H1 (cell line): ENCODE data around the gene PSMC2. TPM values are rescaled to one million over a fixed set of nuclear protein-coding genes. Genes with fewer than 3 reads are reported as not detected.
A peak's percentile ranks its signal among the peaks of the same experiment; 100 is the strongest.

Source experiments
- CTCF ChIA-PET: fragments of 300-600 bp; sonication (Branson Sonifier 250); formaldehyde crosslinking; loops from one replicate; lab custom pipeline; 2021; ENCODE audit not compliant: partially characterized antibody; lab: Charles Lee
- POLR2A ChIA-PET: fragments of 300-600 bp; sonication (Branson Sonifier 250); formaldehyde crosslinking; loops from one replicate; lab custom pipeline; 2021; ENCODE audit warnings: inconsistent platforms; ENCODE audit not compliant: partially characterized antibody; lab: Charles Lee
- DNase-seq, 2 experiments: peaks; one replicate each; pipeline versions ENCODE4 v3.0.0 to v3.0.0-alpha.2; 2010 to 2022; ENCODE audit warnings: low spot score in 2 of 2, low read depth in 1 of 2, mixed read lengths in 1 of 2
- FAIRE-seq: peaks from 2 replicates; lab custom pipeline; 2011; peaks lifted over from hg19 to GRCh38; lab: Jason Lieb, UNC
- H2AFZ ChIP-seq: 2 replicates; pipeline ENCODE4 v1.8.1; 2012; ENCODE audit warnings: low read length, inconsistent platforms
- H2AK5ac ChIP-seq: 2 replicates; pipeline ENCODE4 v1.6.1; 2013; ENCODE audit warnings: low read depth, low read length
- H2BK120ac ChIP-seq: replicated peaks from 2 replicates; pipeline ENCODE3; 2013; ENCODE audit warnings: low read depth, low read length, inconsistent platforms
- H2BK12ac ChIP-seq: 2 replicates; pipeline ENCODE4 v1.6.1; 2013; ENCODE audit warnings: low read depth, low read length
- H2BK15ac ChIP-seq: 2 replicates; pipeline ENCODE4 v1.6.1; 2013; ENCODE audit warnings: low read length
- H2BK20ac ChIP-seq: 2 replicates; pipeline ENCODE4 v1.6.1; 2013; ENCODE audit warnings: low read length
- H2BK5ac ChIP-seq: 2 replicates; pipeline ENCODE4 v1.6.1; 2013; ENCODE audit warnings: low read depth, low read length
- H3K14ac ChIP-seq: 2 replicates; pipeline ENCODE4 v1.6.1; 2013; ENCODE audit warnings: inconsistent platforms; ENCODE audit not compliant: insufficient read length
- H3K18ac ChIP-seq: 2 replicates; pipeline ENCODE4 v1.6.1; 2013; ENCODE audit warnings: low read length; ENCODE audit errors: extremely low read depth
- H3K23ac ChIP-seq: 2 replicates; pipeline ENCODE4 v1.6.1; 2013; ENCODE audit warnings: inconsistent platforms; ENCODE audit not compliant: insufficient read length
- H3K23me2 ChIP-seq: 2 replicates; pipeline ENCODE4 v1.6.1; 2013; ENCODE audit warnings: low read depth, low read length
- H3K27ac ChIP-seq: 2 replicates; pipeline ENCODE4 v1.6.1; 2011; ENCODE audit warnings: low read depth, low read length, inconsistent platforms
- H3K27me3 ChIP-seq, 4 experiments: replicated peaks in 1 of 4; 1 replicate in 1 of 4; 2 replicates in 3 of 4; pipeline versions ENCODE4 v1.6.1 to v1.8.1; 2011 to 2013; ENCODE audit warnings: low read length in 3 of 4, mild to moderate bottlenecking in 3 of 4, inconsistent platforms in 2 of 4, mixed read lengths in 2 of 4, moderate library complexity in 1 of 4; ENCODE audit not compliant: control insufficient read depth in 3 of 4, insufficient read depth in 3 of 4; ENCODE audit errors: extremely low read depth in 1 of 4
- H3K36me3 ChIP-seq, 4 experiments: 2 replicates each; pipeline versions ENCODE4 v1.6.1 to v1.8.1; 2011 to 2013; ENCODE audit warnings: mild to moderate bottlenecking in 4 of 4, low read length in 3 of 4, moderate library complexity in 2 of 4, control low read depth in 1 of 4, inconsistent platforms in 1 of 4; ENCODE audit not compliant: insufficient read depth in 4 of 4, control insufficient read depth in 2 of 4
- H3K4ac ChIP-seq: replicated peaks from 2 replicates; pipeline ENCODE3; 2013; ENCODE audit warnings: low read length, low read depth, mixed read lengths, inconsistent platforms; ENCODE audit not compliant: insufficient read length
- H3K4me1 ChIP-seq, 4 experiments: replicated peaks in 1 of 4; 1 replicate in 1 of 4; 2 replicates in 3 of 4; pipeline versions ENCODE4 v1.6.1 to v1.8.1; 2011 to 2013; ENCODE audit warnings: low read length in 3 of 4, inconsistent platforms in 2 of 4, mixed read lengths in 1 of 4; ENCODE audit not compliant: insufficient read depth in 4 of 4, control insufficient read depth in 3 of 4
- H3K4me2 ChIP-seq, 2 experiments: 2 replicates each; pipeline versions ENCODE4 v1.6.1 to v1.8.1; 2011 to 2013; ENCODE audit warnings: low read depth in 2 of 2, low read length in 2 of 2, control low read depth in 1 of 2, inconsistent platforms in 1 of 2, mild to moderate bottlenecking in 1 of 2; ENCODE audit not compliant: insufficient read depth in 1 of 2
- H3K4me3 ChIP-seq, 4 experiments: fragments of 200-600, 300-600 bp in 1 of 4; sonication (generic), shearing (Covaris generic), sonication (Bioruptor Twin) in 1 of 4; 2 replicates each; pipeline versions ENCODE4 v1.5.1 to v1.8.1; 2011 to 2016; ENCODE audit warnings: low read length in 4 of 4, low read depth in 3 of 4, control low read depth in 2 of 4, inconsistent platforms in 2 of 4, mild to moderate bottlenecking in 2 of 4, mixed read lengths in 1 of 4, moderate library complexity in 1 of 4; ENCODE audit not compliant: insufficient read depth in 2 of 4; ENCODE audit errors: extremely low read depth in 1 of 4
- H3K56ac ChIP-seq: replicated peaks from 2 replicates; pipeline ENCODE3; 2013; ENCODE audit warnings: low read depth, mild to moderate bottlenecking, mixed read lengths, low read length, inconsistent platforms; ENCODE audit not compliant: insufficient read length
- H3K79me1 ChIP-seq: 2 replicates; pipeline ENCODE4 v1.6.1; 2013; ENCODE audit warnings: low read depth, low read length, control low read depth
- H3K79me2 ChIP-seq, 2 experiments: 2 replicates each; pipeline versions ENCODE4 v1.6.1 to v1.8.1; 2012 to 2013; ENCODE audit warnings: low read length in 2 of 2, mild to moderate bottlenecking in 2 of 2, inconsistent platforms in 1 of 2; ENCODE audit not compliant: insufficient read depth in 2 of 2, control insufficient read depth in 1 of 2
- H3K9ac ChIP-seq, 4 experiments: replicated peaks in 1 of 4; 1 replicate in 1 of 4; 2 replicates in 3 of 4; pipeline versions ENCODE4 v1.6.1 to v1.8.1; 2011 to 2013; ENCODE audit warnings: low read depth in 3 of 4, low read length in 3 of 4, control low read depth in 2 of 4, mild to moderate bottlenecking in 2 of 4, moderate library complexity in 2 of 4, inconsistent platforms in 1 of 4; ENCODE audit errors: extremely low read depth in 1 of 4
- H3K9me3 ChIP-seq, 2 experiments: 2 replicates each; pipeline versions ENCODE4 v1.6.1 to v1.8.1; 2012 to 2013; ENCODE audit warnings: mild to moderate bottlenecking in 2 of 2, moderate library complexity in 2 of 2, control low read depth in 1 of 2, inconsistent platforms in 1 of 2, low read depth in 1 of 2, low read length in 1 of 2, mixed read lengths in 1 of 2; ENCODE audit not compliant: insufficient read depth in 2 of 2
- H4K20me1 ChIP-seq, 2 experiments: replicated peaks in 1 of 2; 2 replicates each; pipeline versions ENCODE3 to v1.8.1; 2011 to 2013; ENCODE audit warnings: inconsistent platforms in 2 of 2, low read length in 2 of 2, mild to moderate bottlenecking in 1 of 2; ENCODE audit not compliant: insufficient read depth in 2 of 2, control insufficient read depth in 1 of 2
- H4K5ac ChIP-seq: 2 replicates; pipeline ENCODE4 v1.6.1; 2013; ENCODE audit warnings: low read length, low read depth, mixed read lengths, inconsistent platforms; ENCODE audit not compliant: insufficient read length
- H4K8ac ChIP-seq: 2 replicates; pipeline ENCODE4 v1.8.0; 2013; ENCODE audit warnings: mild to moderate bottlenecking, moderate library complexity, low read length, inconsistent platforms; ENCODE audit not compliant: insufficient read depth; ENCODE audit errors: extremely low read depth
- H4K91ac ChIP-seq: replicated peaks from 2 replicates; pipeline ENCODE3; 2013; ENCODE audit warnings: low read length, mixed read lengths, inconsistent platforms; ENCODE audit not compliant: insufficient read length
- ATF3 ChIP-seq: IDR thresholded peaks from 2 replicates; pipeline ENCODE4 v1.6.1; 2011; ENCODE audit warnings: low read depth, mild to moderate bottlenecking, low read length; ENCODE audit not compliant: insufficient read depth
- CHD1 ChIP-seq: IDR thresholded peaks from 2 replicates; pipeline ENCODE4 v1.6.1; 2012; ENCODE audit warnings: low read depth, low read length, improper control_type of control experiment
- EGR1 ChIP-seq: IDR thresholded peaks from 2 replicates; pipeline ENCODE4 v1.6.1; 2011; ENCODE audit warnings: low read depth, low read length, borderline replicate concordance
- FOSL1 ChIP-seq: IDR thresholded peaks from 2 replicates; pipeline ENCODE4 v1.6.1; 2011; ENCODE audit warnings: mild to moderate bottlenecking, low read depth, low read length, moderate library complexity; ENCODE audit not compliant: insufficient read depth
- KDM4A ChIP-seq: IDR thresholded peaks from one replicate; pipeline ENCODE4 v1.7.1; 2012; ENCODE audit warnings: low read depth, mild to moderate bottlenecking, moderate library complexity, low read length, inconsistent platforms; ENCODE audit not compliant: severe bottlenecking
- MAFK ChIP-seq: IDR thresholded peaks from 2 replicates; pipeline ENCODE4 v1.6.1; 2012; ENCODE audit warnings: low read depth, mild to moderate bottlenecking, improper control_type of control experiment, low read length
- PHF8 ChIP-seq: fragments of 200-600 bp; sonication (generic); conservative IDR thresholded peaks from 2 replicates; pipeline ENCODE4 v1.7.1; 2012; ENCODE audit warnings: low read depth, mild to moderate bottlenecking, inconsistent platforms, low read length, moderate library complexity
- SP4 ChIP-seq: IDR thresholded peaks from 2 replicates; pipeline ENCODE4 v1.6.1; 2012; ENCODE audit warnings: low read length, inconsistent platforms
- TAF1 ChIP-seq: IDR thresholded peaks from 2 replicates; pipeline ENCODE4 v1.6.1; 2011; ENCODE audit warnings: mild to moderate bottlenecking, low read depth, low read length
- TBP ChIP-seq: IDR thresholded peaks from 2 replicates; pipeline ENCODE4 v1.6.1; 2011; ENCODE audit warnings: low read depth, low read length, improper control_type of control experiment
- TEAD4 ChIP-seq: IDR thresholded peaks from 2 replicates; pipeline ENCODE4 v1.6.1; 2012; ENCODE audit warnings: low read depth, low read length, inconsistent platforms, mixed read lengths
- ZNF274 ChIP-seq: IDR thresholded peaks from 2 replicates; pipeline ENCODE4 v1.7.0; 2012; ENCODE audit warnings: low read length, borderline replicate concordance; ENCODE audit errors: extremely low read depth
- WGBS, 2 experiments: shearing (Covaris generic) in 1 of 2; methylation state at CpG; one replicate each; pipeline versions ENCODE4 v1.1.6 to v1.1.7; 2013 to 2015; ENCODE audit warnings: low lambda C conversion rate in 2 of 2, mixed read lengths in 2 of 2, inconsistent platforms in 1 of 2, low coverage in 1 of 2, missing lambda C conversion rate in 1 of 2; ENCODE audit not compliant: insufficient replicate concordance in 2 of 2, insufficient coverage in 1 of 2, insufficient read length in 1 of 2; ENCODE audit errors: extremely low coverage in 1 of 2, missing lambda C conversion rate in 1 of 2; 5-methylcytosine and 5-hydroxymethylcytosine counted together
- polyA plus RNA-seq, 7 experiments: library from polyadenylated mRNA; depleted of rRNA in 3 of 7; stranded (reverse) in 5 of 7; unstranded in 2 of 7; fragments of >200 nt in 5 of 7; fragments of 200-250 nt in 2 of 7; gene quantifications; 1 replicate in 5 of 7; 2 replicates in 1 of 7; 4 replicates in 1 of 7; pipeline versions ENCODE4 v1.2.1 to v1.2.3, GENCODE V29; 2011 to 2013; ENCODE audit warnings: missing spikeins in 2 of 7, mixed read lengths in 2 of 7
- total RNA-seq: library from RNA; stranded (reverse); fragmentation: NEBNext Ultra II Directional; extraction: Animal tissue kit (Norgen Biotek cat#: 25700); gene quantifications from 2 replicates; pipeline ENCODE4 v1.2.1, GENCODE V29; 2021

PSMC2 gene
- total and polyA plus RNA-seq, 2 of the 8 experiments (the other 6 are each of a cell fraction or from before 2014, with no cell fraction given), result 80.9 to 141 TPM

GRCh38 chr7:103382032-103382402, 34.6 kb downstream of the PSMC2 start:
- Histone ChIP-seq H4K20me1 (peaks cover 3 to 13% of the 10 kb centered on the region in 2 experiments), H2BK20ac (no peak overlapping the region), H3K14ac (no peak overlapping the region), H2BK15ac (no peak overlapping the region), H3K9me3 (peaks cover 0 to 6% of the 10 kb centered on the region in 2 experiments; a peak in 1 of 4 replicates), H4K91ac (no peak overlapping the region), H3K36me3 (no peaks in the 10 kb centered on the region; a peak in 1 of 8 replicates), H3K4me3 (no peak overlapping the region), H3K23ac (no peak overlapping the region), H3K79me1 (peaks cover 5% of the 10 kb centered on the region; the same call in 1 of the 2 replicates), H3K4me1 (no peaks in the 10 kb centered on the region), H3K27ac (no peak overlapping the region), H2AK5ac (no peak overlapping the region), H3K27me3 (no peaks in the 10 kb centered on the region), H4K5ac (no peak overlapping the region), H2BK5ac (no peak overlapping the region), H2BK120ac (no peak overlapping the region), H3K4ac (no peak overlapping the region), H4K8ac (no peak overlapping the region), H3K56ac (peak overlapping the region; percentile 56), H3K18ac (no peak overlapping the region), H2BK12ac (no peak overlapping the region), H3K79me2 (no peaks in the 10 kb centered on the region), H2AFZ (no peak overlapping the region), H3K4me2 (no peak overlapping the region), H3K23me2 (peaks cover 14% of the 10 kb centered on the region), H3K9ac (no peak overlapping the region)
- TF ChIP-seq MAFK (no peak), EGR1 (no peak), ATF3 (no peak), ZNF274 (no peak), TBP (no peak), PHF8 (no peak), TAF1 (no peak), CHD1 (no peak), KDM4A (no peak), TEAD4 (no peak), SP4 (no peak), FOSL1 (no peak)
- no peak for DNase-seq
- CTCF ChIA-PET, result no interaction called here
- WGBS, 2 experiments, result 93% methylated on average over 4 of the region's 5 CpGs; no CpG with 5 or more reads in 1 of the 2 experiments
- POLR2A ChIA-PET, result no interaction called here
- FAIRE-seq, result no peak
